Heart left ventricle (tissue), 13 donors: Measurements from ENCODE around the gene CLDN4.

Source experiments
- CTCF ChIP-seq, 12 donors: fragments of 200-600 bp; sonication (generic) in 4 of 12; IDR thresholded peaks; one replicate each; pipeline versions ENCODE4 v1.5.0 to v1.8.0; 2018 to 2022; ENCODE audit warnings: antibody characterized with exemption in 12 of 12, mild to moderate bottlenecking in 5 of 12
- POLR2A ChIP-seq, 2 donors: fragments of 450-650 bp; IDR thresholded peaks; one replicate each; pipeline ENCODE4 v1.6.1; 2017; ENCODE audit warnings: antibody characterized with exemption in 2 of 2, mild to moderate bottlenecking in 2 of 2, moderate library complexity in 2 of 2
- donor health status: ischemic (EF 13 %, LVEDD 7.1; RV severe dilation, severe dysfunction).
- donor health status: DM: no; HTN: yes; CAD: no.
- donor health status: DM: no; HTN: no; CAD: no.
- donor health status: ischemic (EF 25% LVEDD 6.9; RV normal size, moderate dysfunction).
- donor health status: ischemic (EF 25% LVEDD 5.7; RV mildly dilated, moderate dysfunction).
- donor health status: ischemic (EF 35%, LVEDD 5.7; RV mildly dilated, moderate dysfunction).
- donor health status: nonischemic (EF 11% LVEDD 7.7; RV severe dilation, severe dysfunction).
- donor health status: DM: yes; HTN: yes; CAD: no.
- donor health status: PGD.
- donor health status: ischemic (EF 29% LVEDD 5.4; RV normal size, mild dysfunction).
- donor health status: nonischemic (EF 23%, LVEDD 6.1; RV moderate dilation, normal function).

- no peak for TF ChIP-seq CTCF (IDR thresholded peaks at IDR 0.05)
- no peak for TF ChIP-seq POLR2A (IDR thresholded peaks at IDR 0.05)
These were observed 3.9 kb downstream of the CLDN4 start for GRCh38 chr7:73834626-73835191.
